Fibroblast of skin of left quadriceps (primary cell): ENCODE measurements around the gene WDR48.

Experiments used
- DNase-seq, 2 experiments: peaks; one replicate each; pipeline ENCODE4 v3.0.0-alpha.2; 2013; ENCODE audit warnings: low read depth in 2 of 2

The WDR48 gene

GRCh38 chr3:39140341-39140971 lies 88.6 kb downstream of the WDR48 start:
- no peak for DNase-seq

- no peak for DNase-seq
Observed at GRCh38 chr3:39141171-39141995, 89.6 kb downstream of the WDR48 start.

GRCh38 chr3:39142067-39142466 lies 90.3 kb downstream of the WDR48 start:
- DNase-seq: no peak

- DNase-seq: no peak
Observed at GRCh38 chr3:39143051-39143885, 91.5 kb downstream of the WDR48 start.

- DNase-seq: no peak
Observed at GRCh38 chr3:39144095-39144747, 92.4 kb downstream of the WDR48 start.

GRCh38 chr3:39144748-39145380 lies 93.0 kb downstream of the WDR48 start:
- DNase-seq: no peak

GRCh38 chr3:39146083-39146501 lies 94.3 kb downstream of the WDR48 start:
- DNase-seq: no peak
